Measurements from ENCODE around the gene RPL10. TPM values are rescaled to one million over a fixed set of nuclear protein-coding genes. Genes with fewer than 3 reads are reported as not detected.

Gene RPL10
- total and polyA plus RNA-seq, 2 of the 13 experiments (the other 11 are each of a cell fraction or from before 2014, with no cell fraction given): 2,381 to 4,713 TPM

DNA sequence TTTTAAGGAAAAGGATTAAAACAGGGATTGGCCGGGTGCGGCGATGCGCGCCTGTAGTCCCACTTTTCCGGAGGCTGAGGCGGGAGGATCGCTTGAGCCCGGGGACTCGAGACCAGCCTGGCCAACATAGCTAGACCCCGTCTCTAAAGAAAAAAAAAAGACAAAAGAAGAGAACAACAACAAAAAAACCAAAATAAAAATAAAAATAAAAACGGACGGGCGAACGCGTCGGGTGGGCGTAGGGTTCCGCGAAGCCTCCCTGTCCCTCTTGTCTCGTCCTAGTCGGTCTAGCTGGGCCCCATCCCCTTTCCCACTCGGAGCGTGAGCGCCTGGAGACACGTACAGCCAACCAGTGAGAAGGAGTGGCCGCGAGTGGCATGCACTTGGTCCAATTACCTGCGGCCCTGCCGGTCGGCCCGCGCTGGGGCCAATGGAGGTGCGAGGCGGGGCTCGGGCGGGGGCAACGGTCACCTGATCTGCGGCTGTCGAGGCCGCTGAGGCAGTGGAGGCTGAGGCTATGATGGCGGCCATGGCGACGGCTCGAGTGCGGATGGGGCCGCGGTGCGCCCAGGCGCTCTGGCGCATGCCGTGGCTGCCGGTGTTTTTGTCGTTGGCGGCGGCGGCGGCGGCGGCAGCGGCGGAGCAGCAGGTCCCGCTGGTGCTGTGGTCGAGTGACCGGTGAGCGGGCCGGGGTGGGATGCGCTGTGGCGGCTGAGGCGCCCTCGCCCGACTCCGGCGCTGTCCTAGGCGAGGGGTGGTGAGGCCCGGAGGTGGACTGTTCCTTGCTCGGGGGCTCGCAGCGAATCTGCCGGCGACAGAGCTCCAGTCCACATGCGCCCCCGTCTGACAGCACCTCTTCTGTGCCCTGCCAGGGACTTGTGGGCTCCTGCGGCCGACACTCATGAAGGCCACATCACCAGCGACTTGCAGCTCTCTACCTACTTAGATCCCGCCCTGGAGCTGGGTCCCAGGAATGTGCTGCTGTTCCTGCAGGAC is 30.3 kb downstream of the RPL10 start, which contains the start of gene ATP6AP1 (continued):
- TF ChIP-seq SMAD9 (CRISPR knock-in tag; IDR thresholded peaks at IDR 0.05): no peak
- TF ChIP-seq, protein P1, sequence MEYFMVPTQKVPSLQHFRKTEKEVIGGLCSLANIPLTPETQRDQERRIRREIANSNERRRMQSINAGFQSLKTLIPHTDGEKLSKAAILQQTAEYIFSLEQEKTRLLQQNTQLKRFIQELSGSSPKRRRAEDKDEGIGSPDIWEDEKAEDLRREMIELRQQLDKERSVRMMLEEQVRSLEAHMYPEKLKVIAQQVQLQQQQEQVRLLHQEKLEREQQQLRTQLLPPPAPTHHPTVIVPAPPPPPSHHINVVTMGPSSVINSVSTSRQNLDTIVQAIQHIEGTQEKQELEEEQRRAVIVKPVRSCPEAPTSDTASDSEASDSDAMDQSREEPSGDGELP (IDR thresholded peaks at IDR 0.05; ENCODE audit: borderline replicate concordance, low read depth): peak; percentile 62; the same call in 1 of the 2 replicates
- TF ChIP-seq NFYC (CRISPR knock-in tag; IDR thresholded peaks at IDR 0.05): peak; percentile 97
- TF ChIP-seq, protein P2, sequence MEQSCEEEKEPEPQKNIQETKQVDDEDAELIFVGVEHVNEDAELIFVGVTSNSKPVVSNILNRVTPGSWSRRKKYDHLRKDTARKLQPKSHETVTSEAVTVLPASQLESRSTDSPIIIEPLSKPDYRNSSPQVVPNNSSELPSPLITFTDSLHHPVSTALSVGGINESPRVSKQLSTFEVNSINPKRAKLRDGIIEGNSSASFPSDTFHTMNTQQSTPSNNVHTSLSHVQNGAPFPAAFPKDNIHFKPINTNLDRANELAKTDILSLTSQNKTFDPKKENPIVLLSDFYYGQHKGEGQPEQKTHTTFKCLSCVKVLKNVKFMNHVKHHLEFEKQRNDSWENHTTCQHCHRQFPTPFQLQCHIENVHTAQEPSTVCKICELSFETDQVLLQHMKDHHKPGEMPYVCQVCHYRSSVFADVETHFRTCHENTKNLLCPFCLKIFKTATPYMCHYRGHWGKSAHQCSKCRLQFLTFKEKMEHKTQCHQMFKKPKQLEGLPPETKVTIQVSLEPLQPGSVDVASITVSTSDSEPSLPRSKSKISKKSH (CRISPR knock-in tag; IDR thresholded peaks at IDR 0.05; ENCODE audit: borderline replicate concordance): no peak
- TF ChIP-seq, protein P3, sequence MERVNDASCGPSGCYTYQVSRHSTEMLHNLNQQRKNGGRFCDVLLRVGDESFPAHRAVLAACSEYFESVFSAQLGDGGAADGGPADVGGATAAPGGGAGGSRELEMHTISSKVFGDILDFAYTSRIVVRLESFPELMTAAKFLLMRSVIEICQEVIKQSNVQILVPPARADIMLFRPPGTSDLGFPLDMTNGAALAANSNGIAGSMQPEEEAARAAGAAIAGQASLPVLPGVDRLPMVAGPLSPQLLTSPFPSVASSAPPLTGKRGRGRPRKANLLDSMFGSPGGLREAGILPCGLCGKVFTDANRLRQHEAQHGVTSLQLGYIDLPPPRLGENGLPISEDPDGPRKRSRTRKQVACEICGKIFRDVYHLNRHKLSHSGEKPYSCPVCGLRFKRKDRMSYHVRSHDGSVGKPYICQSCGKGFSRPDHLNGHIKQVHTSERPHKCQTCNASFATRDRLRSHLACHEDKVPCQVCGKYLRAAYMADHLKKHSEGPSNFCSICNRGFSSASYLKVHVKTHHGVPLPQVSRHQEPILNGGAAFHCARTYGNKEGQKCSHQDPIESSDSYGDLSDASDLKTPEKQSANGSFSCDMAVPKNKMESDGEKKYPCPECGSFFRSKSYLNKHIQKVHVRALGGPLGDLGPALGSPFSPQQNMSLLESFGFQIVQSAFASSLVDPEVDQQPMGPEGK (CRISPR knock-in tag; IDR thresholded peaks at IDR 0.05): peak; percentile 48; the same call in 1 of the 2 replicates
- TF ChIP-seq ZNF121 (CRISPR knock-in tag; IDR thresholded peaks at IDR 0.05): peak; percentile 91
- TF ChIP-seq, protein P4, sequence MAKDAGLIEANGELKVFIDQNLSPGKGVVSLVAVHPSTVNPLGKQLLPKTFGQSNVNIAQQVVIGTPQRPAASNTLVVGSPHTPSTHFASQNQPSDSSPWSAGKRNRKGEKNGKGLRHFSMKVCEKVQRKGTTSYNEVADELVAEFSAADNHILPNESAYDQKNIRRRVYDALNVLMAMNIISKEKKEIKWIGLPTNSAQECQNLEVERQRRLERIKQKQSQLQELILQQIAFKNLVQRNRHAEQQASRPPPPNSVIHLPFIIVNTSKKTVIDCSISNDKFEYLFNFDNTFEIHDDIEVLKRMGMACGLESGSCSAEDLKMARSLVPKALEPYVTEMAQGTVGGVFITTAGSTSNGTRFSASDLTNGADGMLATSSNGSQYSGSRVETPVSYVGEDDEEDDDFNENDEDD (CRISPR knock-in tag; IDR thresholded peaks at IDR 0.05; ENCODE audit: borderline replicate concordance): peak; percentile 18; the same call in 1 of the 2 replicates
- no peak; the same call in 1 of the 2 replicates for TF ChIP-seq NCOR1 (IDR thresholded peaks at IDR 0.05; ENCODE audit: borderline replicate concordance, low read length)
- TF ChIP-seq, protein P5, sequence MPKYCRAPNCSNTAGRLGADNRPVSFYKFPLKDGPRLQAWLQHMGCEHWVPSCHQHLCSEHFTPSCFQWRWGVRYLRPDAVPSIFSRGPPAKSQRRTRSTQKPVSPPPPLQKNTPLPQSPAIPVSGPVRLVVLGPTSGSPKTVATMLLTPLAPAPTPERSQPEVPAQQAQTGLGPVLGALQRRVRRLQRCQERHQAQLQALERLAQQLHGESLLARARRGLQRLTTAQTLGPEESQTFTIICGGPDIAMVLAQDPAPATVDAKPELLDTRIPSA (CRISPR knock-in tag; IDR thresholded peaks at IDR 0.05; ENCODE audit: borderline replicate concordance): no peak
- no peak for TF ChIP-seq RAD51 (IDR thresholded peaks at IDR 0.05; ENCODE audit: borderline replicate concordance)
- 0 out of 2 replicates have a peak, but pooled peaks have one; percentile 41 for TF ChIP-seq ARNT2 (CRISPR knock-in tag; IDR thresholded peaks at IDR 0.05; ENCODE audit: low read depth)
- peak; percentile 87; the same call in 1 of the 2 replicates for TF ChIP-seq ZC3H13 (CRISPR knock-in tag; IDR thresholded peaks at IDR 0.05)
- TF ChIP-seq ZNF501 (CRISPR knock-in tag; IDR thresholded peaks at IDR 0.05): peak; percentile 16; the same call in 1 of the 2 replicates
- TF ChIP-seq, protein P6, sequence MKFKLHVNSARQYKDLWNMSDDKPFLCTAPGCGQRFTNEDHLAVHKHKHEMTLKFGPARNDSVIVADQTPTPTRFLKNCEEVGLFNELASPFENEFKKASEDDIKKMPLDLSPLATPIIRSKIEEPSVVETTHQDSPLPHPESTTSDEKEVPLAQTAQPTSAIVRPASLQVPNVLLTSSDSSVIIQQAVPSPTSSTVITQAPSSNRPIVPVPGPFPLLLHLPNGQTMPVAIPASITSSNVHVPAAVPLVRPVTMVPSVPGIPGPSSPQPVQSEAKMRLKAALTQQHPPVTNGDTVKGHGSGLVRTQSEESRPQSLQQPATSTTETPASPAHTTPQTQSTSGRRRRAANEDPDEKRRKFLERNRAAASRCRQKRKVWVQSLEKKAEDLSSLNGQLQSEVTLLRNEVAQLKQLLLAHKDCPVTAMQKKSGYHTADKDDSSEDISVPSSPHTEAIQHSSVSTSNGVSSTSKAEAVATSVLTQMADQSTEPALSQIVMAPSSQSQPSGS (CRISPR knock-in tag; IDR thresholded peaks at IDR 0.05): no peak
- TF ChIP-seq RFX5 (IDR thresholded peaks at IDR 0.05; ENCODE audit: low read depth, low read length): peak; percentile 65
- TF ChIP-seq TAF1 (CRISPR knock-in tag; IDR thresholded peaks at IDR 0.05): peak; percentile 75
- TF ChIP-seq, protein P7, sequence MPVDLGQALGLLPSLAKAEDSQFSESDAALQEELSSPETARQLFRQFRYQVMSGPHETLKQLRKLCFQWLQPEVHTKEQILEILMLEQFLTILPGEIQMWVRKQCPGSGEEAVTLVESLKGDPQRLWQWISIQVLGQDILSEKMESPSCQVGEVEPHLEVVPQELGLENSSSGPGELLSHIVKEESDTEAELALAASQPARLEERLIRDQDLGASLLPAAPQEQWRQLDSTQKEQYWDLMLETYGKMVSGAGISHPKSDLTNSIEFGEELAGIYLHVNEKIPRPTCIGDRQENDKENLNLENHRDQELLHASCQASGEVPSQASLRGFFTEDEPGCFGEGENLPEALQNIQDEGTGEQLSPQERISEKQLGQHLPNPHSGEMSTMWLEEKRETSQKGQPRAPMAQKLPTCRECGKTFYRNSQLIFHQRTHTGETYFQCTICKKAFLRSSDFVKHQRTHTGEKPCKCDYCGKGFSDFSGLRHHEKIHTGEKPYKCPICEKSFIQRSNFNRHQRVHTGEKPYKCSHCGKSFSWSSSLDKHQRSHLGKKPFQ (CRISPR knock-in tag; IDR thresholded peaks at IDR 0.05; ENCODE audit: insufficient replicate concordance): no peak
- TF ChIP-seq NKX3-1 (CRISPR knock-in tag; IDR thresholded peaks at IDR 0.05): peak; percentile 44; the same call in 1 of the 2 replicates

Data from HepG2 (cell line).